K562 (cell line): Measurements from ENCODE around the gene GLRX. TPM values are rescaled to one million over a fixed set of nuclear protein-coding genes. Genes with fewer than 3 reads are reported as not detected.

ENCODE experiments used
- ATAC-seq: fragments of 200-7000 bp; cut with Tn5 transposase; 3 replicates; pipeline ENCODE4 v1.9.1; 2020; ENCODE audit warnings: moderate library complexity
- BruUV-seq: library from RNA; stranded (reverse); fragments of 400-500 nt; replicated peaks from 2 replicates; lab custom pipeline; 2021; lab: Mats Ljungman, UMichigan
- CTCF ChIA-PET: fragments of 300-600 bp; formaldehyde crosslinking; extraction: SDS; loops from one replicate; lab custom pipeline; 2021; ENCODE audit warnings: low intra/inter-chr PET ratio; lab: Yijun Ruan, JAX
- POLR2A ChIA-PET: fragments of 300-600, 350-650 bp; sonication (Branson Sonifier 250); formaldehyde crosslinking; extraction: SDS; loops from one replicate; lab custom pipeline; 2021; ENCODE audit warnings: antibody characterized with exemption, inconsistent platforms; lab: Yijun Ruan, JAX
- DNase-seq, 4 experiments: peaks; one replicate each; pipeline versions ENCODE4 v3.0.0 to v3.0.0-alpha.2; 2011 to 2018; ENCODE audit warnings: low spot score in 3 of 4, mixed read lengths in 3 of 4; ENCODE audit errors: extremely low read depth in 1 of 4
- FAIRE-seq: peaks from 2 replicates; lab custom pipeline; 2011; peaks lifted over from hg19 to GRCh38; lab: Jason Lieb, UNC
- H2AFZ ChIP-seq: 2 replicates; pipeline ENCODE4 v1.6.0; 2011; ENCODE audit warnings: low read depth, low read length, control low read depth, inconsistent platforms
- H3K27ac ChIP-seq: fragments of 200-600 bp; 3 replicates; pipeline ENCODE4 v1.8.0; 2011; ENCODE audit warnings: low read depth, mild to moderate bottlenecking, control low read depth, inconsistent platforms, low read length, moderate library complexity, mixed read lengths; ENCODE audit errors: extremely low read depth
- H3K27me3 ChIP-seq, 2 experiments: fragments of 300-600 bp in 1 of 2; 2 replicates in 1 of 2; 3 replicates in 1 of 2; pipeline versions ENCODE4 v1.6.0 to v1.8.0; 2011; ENCODE audit warnings: inconsistent platforms in 2 of 2, low read length in 2 of 2, mild to moderate bottlenecking in 1 of 2, mixed read lengths in 1 of 2, moderate library complexity in 1 of 2; ENCODE audit not compliant: control insufficient read depth in 2 of 2, insufficient read depth in 2 of 2
- H3K36me3 ChIP-seq: fragments of 300-600 bp; 3 replicates; pipeline ENCODE4 v1.8.0; 2011; ENCODE audit warnings: mild to moderate bottlenecking, low read length, inconsistent platforms; ENCODE audit not compliant: control insufficient read depth, insufficient read depth
- H3K4me1 ChIP-seq, 2 experiments: fragments of 200-600 bp in 1 of 2; replicated peaks in 1 of 2; 2 replicates in 1 of 2; 3 replicates in 1 of 2; pipeline versions ENCODE4 v1.5.1 to v1.8.0; 2011; ENCODE audit warnings: inconsistent platforms in 2 of 2, low read length in 2 of 2, mild to moderate bottlenecking in 1 of 2, mixed read lengths in 1 of 2, moderate library complexity in 1 of 2; ENCODE audit not compliant: control insufficient read depth in 2 of 2, insufficient read depth in 2 of 2
- H3K4me2 ChIP-seq: 2 replicates; pipeline ENCODE4 v1.6.1; 2011; ENCODE audit warnings: low read length, control low read depth, inconsistent platforms, mixed read lengths; ENCODE audit not compliant: insufficient read depth
- H3K4me3 ChIP-seq: fragments of 200-600 bp; sonication (generic), shearing (Covaris generic); 2 replicates; pipeline ENCODE4 v1.5.1; 2016; ENCODE audit warnings: control low read depth, inconsistent platforms
- H3K79me2 ChIP-seq: fragments of 200-600 bp; 3 replicates; pipeline ENCODE4 v1.8.0; 2011; ENCODE audit warnings: low read length, inconsistent platforms; ENCODE audit not compliant: control insufficient read depth, insufficient read depth
- H3K9ac ChIP-seq, 2 experiments: 2 replicates each; pipeline versions ENCODE4 v1.6.0 to v1.6.1; 2011; ENCODE audit warnings: low read depth in 2 of 2, low read length in 2 of 2, control low read depth in 1 of 2, inconsistent platforms in 1 of 2, mild to moderate bottlenecking in 1 of 2, mixed read lengths in 1 of 2; ENCODE audit not compliant: insufficient read depth in 1 of 2
- H3K9me1 ChIP-seq: one replicate; pipeline ENCODE4 v1.6.0; 2011; ENCODE audit warnings: inconsistent platforms, mild to moderate bottlenecking, low read length, moderate library complexity; ENCODE audit not compliant: control insufficient read depth, insufficient read depth
- H3K9me3 ChIP-seq: replicated peaks from 2 replicates; pipeline ENCODE4 v1.5.1; 2011; ENCODE audit warnings: low read depth, low read length, inconsistent platforms; ENCODE audit not compliant: control insufficient read depth, insufficient read depth
- H4K20me1 ChIP-seq: replicated peaks from 2 replicates; pipeline ENCODE4 v1.6.1; 2011; ENCODE audit warnings: low read length, inconsistent platforms, mixed read lengths; ENCODE audit not compliant: control insufficient read depth, insufficient read depth
- ELF2 ChIP-seq: fragments of 250-450 bp; sonication (Bioruptor Pico); IDR thresholded peaks from 2 replicates; pipeline ENCODE4 v1.5.0; 2021; ENCODE audit warnings: mild to moderate bottlenecking
- KLF6 ChIP-seq: fragments of 250-450 bp; sonication (Bioruptor Pico); IDR thresholded peaks from 2 replicates; pipeline ENCODE4 v1.4.0; 2020; ENCODE audit warnings: mild to moderate bottlenecking, moderate library complexity, borderline replicate concordance
- TOE1 ChIP-seq, 2 experiments: fragments of 450-650 bp in 1 of 2; sonication (generic) in 1 of 2; formaldehyde crosslinking in 1 of 2; IDR thresholded peaks; 2 replicates each; pipeline versions ENCODE4 v1.7.1 to v1.8.0; 2016 to 2022; ENCODE audit warnings: borderline replicate concordance in 2 of 2, mild to moderate bottlenecking in 2 of 2, antibody characterized with exemption in 1 of 2, inconsistent platforms in 1 of 2, low read depth in 1 of 2, missing genetic modification reagents in 1 of 2, moderate library complexity in 1 of 2
- WGBS: fragments of 100-300 bp; shearing (Covaris generic); methylation state at CpG from one replicate; pipeline ENCODE4 v1.1.6; 2016; ENCODE audit warnings: low coverage, mixed read lengths; ENCODE audit not compliant: insufficient coverage; ENCODE audit errors: missing lambda C conversion rate; 5-methylcytosine and 5-hydroxymethylcytosine counted together
- in situ Hi-C: fragments of 300-500 bp; cut with MboI; formaldehyde crosslinking; loops from 4 replicates; pipeline ENCODE4 v1.15.0; 2018; ENCODE audit warnings: inconsistent platforms, mixed read lengths
- intact Hi-C: fragments of 100-400 bp; cut with micrococcal nuclease; formaldehyde crosslinking; loops from 2 replicates; pipeline ENCODE4 v1.14.2; 2022
- polyA plus RNA-seq, 8 experiments: library from polyadenylated mRNA; depleted of rRNA in 4 of 8; stranded (reverse) in 5 of 8; unstranded in 3 of 8; fragments of >200 nt; fragmentation: Nextera tagmentation in 2 of 8; fragmentation: Illumina TruSeq in 1 of 8; extraction: Ambion mirVana in 2 of 8; extraction: Trizol in 1 of 8; gene quantifications; 2 replicates each; pipeline versions ENCODE4 v1.2.1 to v1.2.3, GENCODE V29; 2011 to 2014; ENCODE audit warnings: inconsistent platforms in 1 of 8, missing spikeins in 1 of 8
- total RNA-seq, 7 experiments: library from RNA; depleted of rRNA in 6 of 7; stranded (reverse); fragments of >200 nt in 6 of 7; fragmentation: Illumina TruSeq in 2 of 7; extraction: Trizol in 2 of 7; gene quantifications; 2 replicates each; pipeline versions ENCODE4 v1.2.1 to v1.2.3, GENCODE V29; 2011 to 2021; ENCODE audit warnings: low replicate concordance in 1 of 7

GLRX gene
- total and polyA plus RNA-seq, 9 of the 15 experiments (the other 6 are each of a cell fraction or from before 2014, with no cell fraction given) = 2.3 to 11.2 (median 4.6) TPM

DNA sequence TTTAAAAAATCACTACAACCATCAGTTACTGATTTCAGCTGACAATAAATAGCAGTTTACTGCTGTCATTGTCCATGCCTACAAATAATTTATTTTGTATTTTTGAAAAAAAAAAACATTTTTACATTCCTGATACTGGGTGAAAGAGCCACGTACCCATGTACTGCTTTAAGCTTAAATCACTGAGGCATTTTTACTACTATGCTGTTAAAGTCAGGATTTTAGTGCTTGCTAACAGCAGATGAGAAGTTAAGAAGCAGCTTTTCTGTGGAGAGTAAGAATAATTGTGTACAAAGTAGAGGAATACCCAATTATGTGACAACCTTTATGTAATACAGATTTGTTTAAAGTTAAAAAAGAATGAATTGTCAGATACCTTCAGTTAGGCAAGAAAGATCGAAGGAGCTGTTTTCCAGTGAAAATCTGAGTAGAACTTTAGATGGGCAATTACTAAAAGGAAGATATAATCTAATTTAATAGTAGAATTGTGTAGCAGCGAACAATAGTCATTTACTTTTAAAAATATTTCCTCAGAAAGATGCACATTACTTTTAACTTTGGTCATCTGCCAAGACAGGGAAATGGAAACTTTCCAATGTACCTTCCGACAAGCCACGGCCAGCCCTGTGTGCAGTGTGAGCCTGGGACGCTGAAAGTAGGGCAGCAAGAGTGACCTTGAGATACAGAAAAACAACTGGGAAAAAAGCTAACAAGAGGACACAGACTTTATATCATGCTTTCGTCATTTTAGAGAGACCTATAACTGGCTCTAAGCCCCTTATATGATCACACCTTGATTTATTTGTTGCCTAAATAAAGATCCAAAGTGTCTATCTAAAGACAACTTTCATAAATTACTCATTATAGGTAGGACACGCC is 51.5 kb downstream of the GLRX start:
- H3K4me3 ChIP-seq = no peak overlapping the region
- in situ Hi-C loops = no loop called here
- no peak for ATAC-seq
- H3K9ac ChIP-seq = no peak overlapping the region
- no peak for TF ChIP-seq KLF6 (CRISPR knock-in tag)
- TF ChIP-seq ELF2 (CRISPR knock-in tag) = no peak
- TF ChIP-seq TOE1 (IDR thresholded peaks at IDR 0.05; ENCODE audit: borderline replicate concordance) = no peak
- TF ChIP-seq TOE1 (CRISPR knock-in tag; IDR thresholded peaks at IDR 0.05; ENCODE audit: borderline replicate concordance, low read depth) = no peak
- TF ChIP-seq, all 486 proteins: peak for 0
- FAIRE-seq = no peak
- H3K36me3 ChIP-seq = peaks cover 87% of the 10 kb centered on the region
- no TSS peak for BruUV-seq
- H3K4me1 ChIP-seq = peaks cover 8 to 19% of the 10 kb centered on the region in 2 experiments
- DNase-seq = no peak
- intact Hi-C loops = no loop called here
- ChIA-PET POLR2A (interaction anchor here (0.6 to 3.3 kb wide), 10 partner anchors 8 to 124 kb away, joined by 3 to 26 read pairs (median 3); no protein-coding TSS in a partner anchor), CTCF (no interaction called here)
- H3K27ac ChIP-seq = no peak overlapping the region
- H3K79me2 ChIP-seq = peaks cover 4% of the 10 kb centered on the region; the same call in 2 of the 3 replicates
- 0 out of 2 replicates have a peak, but pooled peaks cover 3% of the 10 kb centered on the region for H4K20me1 ChIP-seq
- H3K4me2 ChIP-seq = no peak overlapping the region
- H3K27me3 ChIP-seq = no peaks in the 10 kb centered on the region
- H3K9me1 ChIP-seq = peaks cover 4% of the 10 kb centered on the region
- WGBS = 77% methylated on average over 8 of the region's 8 CpGs
- no peaks in the 10 kb centered on the region for H3K9me3 ChIP-seq
- no peak overlapping the region for H2AFZ ChIP-seq
